HepG2 (cell line): ENCODE data around the gene BABAM2. TPM values are rescaled to one million over a fixed set of nuclear protein-coding genes. Genes with fewer than 3 reads are reported as not detected.

ENCODE experiments used
- DPF2 ChIP-seq: sonication (generic); formaldehyde crosslinking; IDR thresholded peaks from 2 replicates; pipeline ENCODE4 v1.4.0; 2020; ENCODE audit warnings: mild to moderate bottlenecking, low read depth, missing genetic modification reagents, borderline replicate concordance
- ELF3 ChIP-seq: IDR thresholded peaks from 2 replicates; pipeline ENCODE4 v1.6.1; 2016; ENCODE audit warnings: missing genetic modification reagents, missing compliant biosample characterization
- GATA4 ChIP-seq: sonication (generic); IDR thresholded peaks from 2 replicates; pipeline ENCODE4 v1.6.1; 2016; ENCODE audit warnings: antibody characterized with exemption, low read depth, borderline replicate concordance
- HDAC1 ChIP-seq: sonication (generic); formaldehyde crosslinking; IDR thresholded peaks from 2 replicates; pipeline ENCODE4 v1.5.1; 2020; ENCODE audit warnings: mild to moderate bottlenecking, missing genetic modification reagents
- RERE ChIP-seq: IDR thresholded peaks from 2 replicates; pipeline ENCODE4 v1.6.1; 2016; ENCODE audit warnings: low read depth, missing genetic modification reagents, missing compliant biosample characterization
- ZFP36L2 ChIP-seq: sonication (generic); formaldehyde crosslinking; IDR thresholded peaks from 2 replicates; pipeline ENCODE4 v1.4.0; 2020; ENCODE audit warnings: missing genetic modification reagents
- polyA plus RNA-seq, 8 experiments: library from polyadenylated mRNA; depleted of rRNA in 3 of 8; stranded (reverse) in 7 of 8; unstranded in 1 of 8; fragments of >200 nt; fragmentation: Illumina TruSeq in 4 of 8; extraction: Trizol in 4 of 8; gene quantifications; 2 replicates each; pipeline versions ENCODE4 v1.2.1 to v1.2.3, GENCODE V29; 2011 to 2016; ENCODE audit warnings: low read depth in 4 of 8, missing spikeins in 1 of 8, mixed read lengths in 1 of 8; ENCODE audit not compliant: insufficient read depth in 1 of 8
- total RNA-seq, 5 experiments: library from RNA; depleted of rRNA; stranded (reverse); fragments of >200 nt; fragmentation: Illumina TruSeq; extraction: Trizol; gene quantifications; 2 replicates each; pipeline ENCODE4 v1.2.3, GENCODE V29; 2016; ENCODE audit warnings: low read depth in 1 of 5
- TF ChIP-seq, protein P1 (sequence below): sonication (generic); formaldehyde crosslinking; IDR thresholded peaks from 2 replicates; pipeline ENCODE4 v1.5.0; 2020; ENCODE audit warnings: mild to moderate bottlenecking, missing genetic modification reagents, borderline replicate concordance

The BABAM2 gene
- total and polyA plus RNA-seq, 2 of the 13 experiments (the other 11 are each of a cell fraction or from before 2014, with no cell fraction given): 24.9 to 28.0 TPM

- TF ChIP-seq RERE (CRISPR knock-in tag) (no peak), DPF2 (no peak), ELF3 (CRISPR knock-in tag) (no peak), GATA4 (no peak), HDAC1 (CRISPR knock-in tag) (no peak), ZFP36L2 (no peak)
- TF ChIP-seq, protein P1, sequence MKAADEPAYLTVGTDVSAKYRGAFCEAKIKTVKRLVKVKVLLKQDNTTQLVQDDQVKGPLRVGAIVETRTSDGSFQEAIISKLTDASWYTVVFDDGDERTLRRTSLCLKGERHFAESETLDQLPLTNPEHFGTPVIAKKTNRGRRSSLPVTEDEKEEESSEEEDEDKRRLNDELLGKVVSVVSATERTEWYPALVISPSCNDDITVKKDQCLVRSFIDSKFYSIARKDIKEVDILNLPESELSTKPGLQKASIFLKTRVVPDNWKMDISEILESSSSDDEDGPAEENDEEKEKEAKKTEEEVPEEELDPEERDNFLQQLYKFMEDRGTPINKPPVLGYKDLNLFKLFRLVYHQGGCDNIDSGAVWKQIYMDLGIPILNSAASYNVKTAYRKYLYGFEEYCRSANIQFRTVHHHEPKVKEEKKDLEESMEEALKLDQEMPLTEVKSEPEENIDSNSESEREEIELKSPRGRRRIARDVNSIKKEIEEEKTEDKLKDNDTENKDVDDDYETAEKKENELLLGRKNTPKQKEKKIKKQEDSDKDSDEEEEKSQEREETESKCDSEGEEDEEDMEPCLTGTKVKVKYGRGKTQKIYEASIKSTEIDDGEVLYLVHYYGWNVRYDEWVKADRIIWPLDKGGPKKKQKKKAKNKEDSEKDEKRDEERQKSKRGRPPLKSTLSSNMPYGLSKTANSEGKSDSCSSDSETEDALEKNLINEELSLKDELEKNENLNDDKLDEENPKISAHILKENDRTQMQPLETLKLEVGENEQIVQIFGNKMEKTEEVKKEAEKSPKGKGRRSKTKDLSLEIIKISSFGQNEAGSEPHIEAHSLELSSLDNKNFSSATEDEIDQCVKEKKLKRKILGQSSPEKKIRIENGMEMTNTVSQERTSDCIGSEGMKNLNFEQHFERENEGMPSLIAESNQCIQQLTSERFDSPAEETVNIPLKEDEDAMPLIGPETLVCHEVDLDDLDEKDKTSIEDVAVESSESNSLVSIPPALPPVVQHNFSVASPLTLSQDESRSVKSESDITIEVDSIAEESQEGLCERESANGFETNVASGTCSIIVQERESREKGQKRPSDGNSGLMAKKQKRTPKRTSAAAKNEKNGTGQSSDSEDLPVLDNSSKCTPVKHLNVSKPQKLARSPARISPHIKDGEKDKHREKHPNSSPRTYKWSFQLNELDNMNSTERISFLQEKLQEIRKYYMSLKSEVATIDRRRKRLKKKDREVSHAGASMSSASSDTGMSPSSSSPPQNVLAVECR: no peak
- TF ChIP-seq, all 625 proteins: peak for 0
These were observed 446.6 kb downstream of the BABAM2 start (continued) for GRCh38 chr2:28336982-28337627.
